ENCODE measurements around the gene DENND11.
"Not testable (repeated sequence)": the region's sequence is repeated elsewhere in the genome, so short reads cannot be mapped to it uniquely, and the experiment has no call there.

Gene DENND11

DNA sequence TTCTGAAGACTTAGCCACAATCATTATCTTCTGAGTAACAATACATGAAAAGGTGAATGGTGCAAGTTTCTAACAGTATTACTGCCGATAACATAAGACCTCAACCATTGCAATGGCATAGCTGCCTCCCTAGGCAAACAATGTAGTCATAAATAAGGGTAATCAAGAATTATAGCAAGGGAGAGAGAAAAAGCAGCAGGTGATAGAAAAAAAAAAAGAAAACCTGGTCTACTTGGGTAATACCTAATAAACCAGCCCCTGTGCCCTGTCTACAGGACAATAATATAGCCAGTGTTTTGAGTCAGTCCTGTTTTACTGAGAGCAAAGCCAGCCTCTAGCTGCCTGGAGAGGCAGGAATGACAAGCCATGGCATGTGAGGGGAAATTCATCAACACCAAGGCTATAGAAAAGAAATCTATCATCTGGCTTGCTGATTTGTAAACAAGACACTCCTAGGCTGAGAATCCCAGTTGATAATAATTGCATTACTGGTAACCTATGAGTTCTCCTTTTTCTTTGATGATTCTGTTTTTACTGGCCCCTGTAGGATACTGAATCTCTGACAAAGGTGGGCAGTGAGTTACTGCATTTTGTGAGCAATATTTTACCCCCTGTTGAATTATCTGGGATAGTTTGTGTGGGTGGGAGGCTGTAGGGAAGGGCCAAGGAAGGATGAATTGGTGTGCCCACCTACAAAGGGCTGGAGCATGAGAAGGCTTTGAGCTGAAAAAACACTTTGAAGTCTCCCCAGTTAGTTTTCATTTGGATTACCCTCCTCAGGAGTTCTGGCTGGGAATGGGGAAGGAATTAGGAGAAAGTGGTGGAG, 4.5 kb upstream of the DENND11 start:
- no peak for DNase-seq

DNA sequence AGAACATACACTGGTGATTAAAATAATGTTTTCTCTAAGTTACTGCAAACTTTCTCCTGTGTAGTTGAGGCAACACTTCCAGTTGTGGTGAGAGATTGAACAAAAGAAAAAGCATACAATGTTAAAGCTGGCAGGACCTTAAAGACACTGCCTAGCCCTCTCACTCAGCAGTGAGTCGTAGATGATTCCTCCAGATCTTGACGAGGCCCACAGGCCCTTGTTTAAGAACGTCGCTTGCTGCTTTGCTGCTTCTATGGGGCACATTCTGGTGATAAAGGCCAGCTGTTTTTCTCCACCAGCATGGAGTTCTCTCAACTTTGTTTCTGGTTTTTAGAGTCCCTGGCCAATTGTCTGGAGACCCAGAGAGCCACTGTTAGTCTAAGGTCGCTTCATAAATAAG, 2.8 kb upstream of the DENND11 start:
- no peak for DNase-seq

DNA sequence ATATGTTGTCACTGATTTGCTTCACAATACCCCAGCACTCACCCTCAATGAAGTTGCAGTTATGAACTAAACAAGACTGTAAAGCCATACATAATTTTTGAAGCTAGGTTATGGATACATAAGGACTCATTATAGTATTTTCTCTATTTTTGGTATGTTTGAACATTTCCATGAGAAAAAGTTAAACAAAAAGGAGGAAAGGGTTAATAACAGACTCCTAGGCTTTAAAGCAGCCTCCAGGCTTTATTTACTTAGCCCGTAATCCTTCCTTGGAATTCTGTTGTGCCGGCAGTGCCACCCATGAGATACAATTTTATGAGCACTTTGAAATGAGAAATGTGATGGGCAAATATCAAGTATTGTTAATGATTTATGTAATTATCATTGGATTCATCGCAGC, 2.1 kb upstream of the DENND11 start:
- DNase-seq, result no peak

DNA sequence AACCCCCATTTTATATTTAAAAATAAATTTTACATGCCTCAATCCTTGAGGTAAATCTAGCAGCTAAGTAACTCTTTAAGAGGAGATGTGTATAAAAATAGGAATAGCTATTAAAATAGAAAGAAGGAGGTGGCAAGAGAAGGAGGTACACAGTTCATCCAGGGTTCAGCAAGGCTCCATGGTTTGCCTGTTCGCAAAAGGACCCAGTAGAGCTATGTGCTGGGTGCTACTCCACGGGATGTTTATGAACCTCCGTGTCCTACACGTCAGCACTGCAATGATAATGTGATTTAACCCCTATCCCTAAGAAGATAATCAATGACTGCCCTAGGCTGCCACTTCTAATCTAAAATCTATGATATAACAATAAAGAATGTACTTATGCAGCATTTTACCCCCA, 926 bp upstream of the DENND11 start:
- DNase-seq, result no peak

DNA sequence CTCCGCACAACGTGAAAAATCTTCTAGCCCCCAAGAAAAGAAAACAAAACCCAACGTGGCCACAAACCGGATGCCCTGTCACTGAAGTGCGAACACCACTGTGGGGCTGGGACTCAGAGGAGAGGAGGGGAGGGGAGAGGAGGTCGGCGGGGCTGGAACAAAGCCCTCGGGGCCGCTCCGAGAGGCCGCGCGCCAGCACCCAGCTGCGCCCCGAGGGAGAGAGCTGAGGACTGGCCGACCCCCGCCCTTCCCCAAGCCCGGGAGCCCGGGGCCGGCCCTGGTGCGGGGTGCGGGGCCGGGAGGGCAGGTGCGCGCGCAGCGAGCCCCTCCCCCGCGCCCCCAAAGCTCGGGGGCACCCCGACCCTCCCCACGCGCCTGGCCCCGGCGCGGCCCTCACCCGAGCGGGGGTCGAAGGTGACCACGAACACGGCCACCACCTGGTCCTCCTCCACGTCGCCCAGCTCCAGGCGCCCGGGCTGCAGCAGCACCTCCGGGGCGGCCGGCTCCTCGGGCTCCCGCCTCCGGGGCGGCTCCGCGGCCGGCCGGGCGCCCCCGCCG, 398 bp downstream of the DENND11 start:
- peak; percentile 70 for DNase-seq

DNA sequence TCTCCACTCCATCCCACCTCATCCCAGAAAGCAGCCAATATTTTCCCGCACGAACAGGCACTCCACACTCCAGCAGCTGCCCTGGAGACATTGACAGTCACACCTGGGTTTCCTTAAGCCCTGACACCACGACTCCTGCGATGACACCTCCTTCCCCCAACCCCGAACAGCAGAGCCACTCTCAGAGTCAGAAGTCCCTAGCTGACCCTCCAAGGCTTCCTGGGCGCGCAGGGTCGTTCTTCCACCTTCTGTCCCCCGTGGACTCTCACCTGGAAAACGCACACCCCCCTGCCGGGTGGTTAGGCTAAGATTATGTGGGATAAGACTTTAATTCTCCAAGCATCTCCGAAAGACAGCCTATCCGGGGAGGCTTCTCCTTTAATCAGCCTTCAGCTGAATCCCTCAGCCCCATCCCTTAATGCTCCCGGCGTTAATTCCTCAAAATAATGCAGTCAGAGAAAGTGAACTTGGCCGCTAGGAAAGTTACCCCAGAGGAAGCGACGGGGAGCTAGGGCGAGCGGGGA, 1.1 kb downstream of the DENND11 start:
- peak; percentile 9 for DNase-seq

DNA sequence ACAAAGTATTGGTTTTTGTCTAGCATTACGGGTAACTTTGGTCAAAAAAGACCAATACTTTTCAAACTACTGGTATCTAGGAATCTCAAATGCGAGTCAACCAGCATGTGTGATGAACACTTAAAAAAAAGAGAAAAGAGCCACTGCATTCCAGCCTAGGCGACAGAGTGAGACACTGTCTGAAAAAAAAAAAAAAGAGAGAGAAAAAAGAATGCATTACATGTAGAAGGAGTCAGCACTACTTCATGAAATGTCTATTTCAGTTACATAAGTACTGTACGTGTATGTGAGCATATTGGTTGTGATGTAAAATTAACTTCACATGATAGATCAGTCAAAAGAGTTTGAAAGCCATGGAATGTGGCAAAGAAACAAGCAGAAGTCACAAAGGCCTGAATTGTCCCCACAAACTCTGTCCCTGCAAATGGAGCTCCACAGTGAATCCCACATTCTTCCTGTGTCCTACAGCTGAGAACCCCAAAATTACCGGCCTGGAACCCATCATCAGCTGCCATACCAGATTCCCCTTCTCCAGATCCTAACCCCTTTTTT, 1.6 kb downstream of the DENND11 start:
- no peak for DNase-seq

DNA sequence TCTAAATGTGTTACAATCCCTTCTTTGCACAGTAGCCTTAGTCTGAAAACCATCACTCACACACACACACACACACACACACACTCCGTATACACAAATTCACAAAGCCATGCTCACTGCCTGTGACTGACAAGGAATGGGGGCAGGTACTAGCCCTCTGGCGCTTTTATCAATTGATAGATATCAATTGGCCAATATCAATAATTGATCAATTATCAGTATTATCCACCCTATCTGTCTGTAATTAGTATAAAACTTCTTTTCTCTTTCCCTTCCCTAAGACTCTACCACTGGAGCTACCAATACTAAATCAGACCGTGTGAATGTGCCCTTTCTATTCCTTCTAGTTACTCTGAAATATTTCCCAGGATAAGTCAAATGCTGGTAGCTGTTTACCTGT, 2.1 kb downstream of the DENND11 start:
- DNase-seq, result no peak

DNA sequence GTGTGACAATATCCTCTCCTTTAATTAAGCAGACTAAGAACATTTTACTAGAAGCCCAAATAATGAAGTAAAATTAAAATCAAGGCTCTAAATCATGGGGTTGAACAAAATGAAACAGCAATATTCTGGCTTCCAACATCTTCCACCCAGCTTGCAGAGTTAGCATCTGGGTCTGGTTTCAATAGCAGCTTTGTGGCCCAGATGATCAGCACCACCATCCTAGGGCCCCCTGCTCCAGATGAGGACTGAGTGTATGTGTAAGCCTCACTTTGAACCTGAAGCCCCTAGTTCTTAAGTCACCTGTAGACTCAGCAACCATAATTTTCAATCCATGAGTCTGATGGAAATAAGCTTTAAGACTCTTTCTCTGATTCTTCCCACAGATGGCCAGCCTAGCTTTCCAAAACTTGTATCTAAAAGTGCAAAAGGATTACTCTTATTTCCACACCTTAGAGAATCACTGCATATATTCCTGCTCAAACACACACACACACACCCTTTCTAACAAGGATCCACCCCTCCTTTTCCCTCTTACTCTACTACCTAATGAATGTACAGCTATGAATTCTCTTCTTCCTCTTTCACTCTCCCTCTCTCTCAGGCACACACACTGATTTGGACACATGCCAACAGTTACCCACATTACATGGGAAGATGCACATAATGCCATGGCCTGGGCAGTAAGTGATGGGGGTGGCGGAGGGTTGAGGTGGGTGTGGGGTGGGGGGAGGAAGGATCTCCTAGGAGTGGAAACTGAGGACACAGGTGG, 3.5 kb downstream of the DENND11 start:
- no peak for DNase-seq

DNA sequence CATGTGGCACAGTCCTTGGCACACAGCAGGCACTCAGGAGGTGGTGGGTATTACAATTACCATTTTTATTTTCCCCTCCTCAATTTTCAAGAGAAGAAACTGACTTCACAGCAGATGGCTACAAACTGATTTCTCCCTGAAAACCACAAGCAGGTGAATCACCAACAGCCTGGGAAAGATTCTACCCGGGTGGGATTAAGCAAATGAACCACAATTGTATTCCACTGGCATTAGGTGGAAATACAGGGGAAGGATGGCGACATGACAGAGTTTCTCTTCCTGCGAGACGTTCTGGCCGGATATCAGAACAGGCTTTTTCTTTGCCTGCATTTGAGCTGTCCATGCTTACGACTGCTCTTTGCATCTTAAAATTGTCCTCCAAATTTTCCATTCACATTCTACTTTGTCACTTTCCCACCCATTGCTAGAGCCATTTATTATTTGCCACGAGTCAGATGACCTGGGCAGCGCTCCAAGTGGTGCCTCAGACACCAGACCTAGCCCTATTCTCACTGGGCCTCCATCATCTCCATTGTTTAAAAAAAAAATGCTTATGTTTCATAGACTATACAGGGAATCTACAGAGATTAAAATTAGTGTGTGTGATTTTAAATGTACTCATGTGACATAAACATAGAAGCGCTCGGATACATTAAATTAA, 4.6 kb downstream of the DENND11 start:
- DNase-seq, result no peak

DNA sequence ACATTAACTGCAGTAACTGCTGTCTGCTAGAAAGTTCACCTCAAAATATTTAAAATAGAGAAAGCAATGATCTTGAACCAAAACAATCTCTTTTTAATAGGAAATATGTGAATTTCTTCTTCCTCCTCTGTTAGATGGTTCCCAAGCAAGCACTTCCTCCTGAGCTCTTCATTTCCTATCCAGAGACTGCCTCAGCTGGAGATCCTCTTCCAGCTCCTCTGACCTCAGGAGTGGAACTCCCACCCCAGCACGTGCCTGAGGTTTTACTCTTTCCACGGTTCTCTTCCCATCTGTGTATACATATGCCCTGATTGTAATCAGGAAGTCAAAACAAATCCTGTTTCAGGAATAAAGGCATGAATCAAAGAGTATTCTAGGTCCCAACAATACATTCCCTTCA, 5.6 kb downstream of the DENND11 start:
- DNase-seq, result no peak

DNA sequence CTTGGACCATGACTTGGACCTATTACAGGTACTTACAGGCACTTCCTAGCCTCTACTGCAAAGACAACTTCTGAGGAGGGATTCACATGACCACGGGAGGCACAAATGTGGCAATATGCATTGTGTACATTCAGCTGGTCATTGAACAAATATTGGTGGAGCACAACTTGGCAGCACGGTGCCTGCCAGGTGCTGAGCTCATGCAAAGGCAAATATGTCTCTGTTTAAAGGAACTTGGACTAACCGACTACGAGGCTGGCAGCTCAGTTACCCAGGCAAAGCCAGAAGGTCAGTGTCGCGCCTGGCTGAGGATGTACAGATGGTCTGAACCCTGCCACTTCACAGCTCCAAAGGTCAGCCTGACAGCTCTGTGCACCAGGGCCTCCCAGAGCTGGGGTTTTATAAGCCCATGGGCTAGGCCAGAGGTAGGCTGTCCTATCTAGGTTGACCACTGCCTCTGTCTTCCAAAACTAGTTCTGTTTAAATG, 6.1 kb downstream of the DENND11 start:
- DNase-seq, result no peak

DNA sequence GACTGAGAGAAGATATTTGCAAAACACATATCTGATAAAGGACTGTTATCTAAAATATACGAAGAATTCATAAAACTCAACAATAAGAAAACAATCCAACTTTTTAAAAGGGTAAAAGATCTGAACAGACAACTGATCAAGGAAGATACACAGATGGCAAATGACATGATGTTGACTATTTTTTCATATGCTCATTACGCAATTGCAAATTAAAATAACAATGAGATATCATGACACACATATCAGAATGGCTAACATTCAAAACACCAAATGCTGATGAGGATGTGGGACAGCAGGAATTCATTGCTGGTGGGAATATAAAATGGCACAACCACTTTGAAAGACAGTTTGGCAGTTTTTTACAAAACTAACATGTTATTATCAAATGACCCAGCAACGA, 8.9 kb downstream of the DENND11 start:
- DNase-seq, result no peak

DNA sequence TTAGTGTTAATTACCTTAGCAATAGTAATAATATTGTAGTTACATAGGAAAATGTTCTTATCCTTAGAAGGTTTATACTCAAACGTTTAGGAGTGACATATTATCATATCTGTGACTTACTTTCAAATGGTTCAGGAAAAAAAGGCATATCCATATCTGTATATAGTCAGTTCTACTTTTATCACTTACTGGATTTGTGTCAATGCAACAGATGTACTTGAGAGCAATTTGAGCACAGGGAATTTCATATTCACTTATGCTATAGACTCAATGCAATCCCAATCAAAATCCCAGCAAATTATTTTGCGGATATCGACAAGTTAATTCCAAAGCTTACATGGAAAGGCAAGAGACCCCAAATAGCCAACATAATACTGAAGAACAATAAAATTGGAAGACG, 10.0 kb downstream of the DENND11 start:
- DNase-seq, result no peak

DNA sequence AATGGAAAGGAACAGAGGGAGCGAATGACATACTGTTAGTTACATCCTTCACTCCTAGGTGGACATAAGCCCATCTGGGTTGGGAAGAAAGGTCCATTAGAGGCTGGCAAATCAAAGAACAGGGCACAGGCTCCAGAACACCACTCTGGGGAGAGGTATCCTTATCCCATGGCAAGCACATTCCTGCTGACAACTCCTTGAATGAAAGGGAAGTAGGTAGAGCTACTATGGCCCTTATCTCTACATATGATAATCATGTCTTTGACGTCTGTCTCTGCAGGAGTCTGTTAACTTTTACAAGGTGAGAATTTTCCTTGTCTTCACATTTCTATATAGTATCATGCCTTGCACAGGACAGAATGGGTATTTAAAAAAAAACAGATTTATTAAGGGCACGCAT, 10.4 kb downstream of the DENND11 start:
- DNase-seq, result no peak

DNA sequence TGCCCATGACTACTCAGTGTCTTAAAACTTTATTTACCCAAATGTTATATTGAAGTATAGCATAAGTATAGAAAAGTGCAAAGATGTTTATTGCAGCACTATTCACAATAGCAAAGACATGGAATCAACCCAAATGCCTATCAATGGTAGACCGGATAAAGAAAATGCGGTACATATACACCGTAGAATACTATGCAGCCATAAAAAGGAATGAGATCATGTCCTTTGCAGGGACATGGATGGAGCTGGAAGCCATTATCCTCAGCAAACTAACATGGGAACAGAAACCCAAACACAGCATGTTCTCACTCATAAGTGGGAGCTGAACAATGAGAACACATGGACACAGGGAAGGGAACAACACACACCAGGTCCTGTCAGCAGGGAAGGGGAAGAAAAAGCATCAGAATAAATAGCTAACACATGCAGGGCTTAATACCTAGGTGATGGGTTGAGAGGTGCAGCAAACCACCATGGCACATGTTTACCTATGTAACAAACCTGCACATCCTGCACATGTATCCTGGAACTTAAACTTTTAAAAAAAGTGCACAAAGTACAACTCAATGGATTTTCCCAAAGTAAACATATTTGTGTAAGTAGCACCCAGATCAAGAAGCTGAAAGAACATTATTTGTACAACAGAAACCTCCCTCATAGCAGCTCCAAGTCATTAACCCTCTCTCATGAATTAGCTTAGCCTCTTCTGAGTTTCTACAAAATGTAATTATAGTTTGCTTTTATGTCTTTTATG, 12.7 kb downstream of the DENND11 start:
- not testable (repeated sequence) for DNase-seq

DNA sequence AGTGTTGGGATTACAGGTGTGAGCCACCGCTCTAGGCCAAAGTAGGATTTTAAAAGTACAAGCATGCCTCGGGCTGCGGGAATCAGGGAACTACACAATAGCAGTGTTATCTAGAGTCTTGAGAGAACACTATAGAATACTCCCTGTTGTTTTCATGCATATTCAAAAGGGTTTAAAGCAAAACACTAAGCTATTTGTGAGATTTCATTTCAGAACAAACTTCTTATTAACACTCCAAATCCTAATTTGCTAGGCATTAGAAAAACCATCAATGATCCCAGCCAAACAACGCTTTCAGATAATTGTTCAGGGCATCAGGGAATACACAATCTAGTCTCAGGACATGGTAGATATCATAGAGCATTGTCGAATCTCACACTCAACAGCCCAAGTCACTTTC, 13.9 kb downstream of the DENND11 start:
- no peak for DNase-seq

DNA sequence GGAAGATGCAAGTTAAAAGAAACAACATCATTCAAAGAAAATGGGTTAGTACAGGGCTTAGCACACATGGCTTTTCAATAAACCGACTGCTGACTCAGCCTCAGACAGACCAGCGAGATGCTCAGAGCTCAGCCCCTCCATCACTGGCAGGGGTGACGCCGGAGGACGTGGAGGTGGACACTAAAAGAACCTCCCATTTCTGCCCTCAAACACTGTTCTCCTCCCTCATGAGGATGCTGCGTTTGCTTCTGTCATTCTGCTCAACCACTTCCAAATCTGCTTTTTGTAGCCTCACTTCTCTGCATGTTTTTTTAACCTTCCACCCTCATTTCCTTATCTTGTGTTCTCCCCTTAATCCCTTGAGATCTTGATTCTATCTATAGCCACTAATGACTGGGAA, 15.3 kb downstream of the DENND11 start:
- DNase-seq, result no peak

DNA sequence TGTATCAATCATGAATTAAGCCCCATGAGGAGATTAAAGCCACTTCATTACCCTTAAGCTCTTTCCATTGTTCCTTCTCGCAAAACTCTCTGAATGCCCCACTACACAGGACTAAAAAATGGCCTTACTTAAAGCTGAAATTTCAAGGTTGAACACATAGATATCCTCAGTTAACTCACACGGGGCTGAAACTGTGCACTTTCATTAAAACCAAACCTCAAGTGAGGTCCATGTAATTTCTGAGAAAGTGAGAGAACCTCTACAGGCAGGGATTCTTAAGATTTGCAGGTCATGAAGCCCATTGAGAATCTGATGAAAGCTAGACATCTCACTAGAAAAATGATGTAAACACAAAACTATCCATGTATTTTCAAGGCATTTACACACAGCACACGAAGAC, 15.9 kb downstream of the DENND11 start:
- DNase-seq, result no peak

DNA sequence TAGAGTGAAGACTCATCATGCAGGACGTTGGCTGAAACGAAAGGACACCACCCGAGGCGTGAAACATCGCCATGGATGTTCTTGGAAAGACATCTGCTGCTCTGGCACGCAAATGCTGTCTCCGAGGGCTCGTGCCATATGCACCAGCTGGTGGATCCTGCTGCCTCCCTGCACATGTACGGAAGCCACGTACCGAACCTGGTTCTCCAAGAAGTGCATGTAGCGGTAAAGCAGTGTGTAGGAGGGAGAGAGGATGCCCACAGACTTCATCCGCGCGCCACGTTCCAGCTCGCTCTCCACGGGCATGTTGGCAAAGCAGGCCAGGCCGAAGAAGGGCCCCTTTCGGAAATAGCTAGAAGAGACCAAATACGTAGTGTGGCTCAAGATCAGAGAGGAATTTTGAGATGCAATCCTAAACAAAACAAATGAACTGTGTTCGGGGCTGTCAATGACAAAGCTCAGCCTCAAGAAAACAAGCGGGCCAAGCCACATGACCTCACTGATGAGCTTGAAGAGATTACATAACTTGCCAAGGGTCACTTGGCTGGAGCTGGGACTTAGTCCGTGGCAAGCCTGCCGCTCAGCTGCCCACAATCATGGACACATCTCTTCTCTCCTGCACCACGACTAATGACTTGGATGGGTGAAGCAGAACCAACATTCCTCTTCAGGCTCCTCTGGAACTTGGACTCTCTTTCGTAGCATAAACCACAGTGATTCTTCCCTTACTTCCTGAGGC, 16.5 kb downstream of the DENND11 start:
- DNase-seq, result no peak

DNA sequence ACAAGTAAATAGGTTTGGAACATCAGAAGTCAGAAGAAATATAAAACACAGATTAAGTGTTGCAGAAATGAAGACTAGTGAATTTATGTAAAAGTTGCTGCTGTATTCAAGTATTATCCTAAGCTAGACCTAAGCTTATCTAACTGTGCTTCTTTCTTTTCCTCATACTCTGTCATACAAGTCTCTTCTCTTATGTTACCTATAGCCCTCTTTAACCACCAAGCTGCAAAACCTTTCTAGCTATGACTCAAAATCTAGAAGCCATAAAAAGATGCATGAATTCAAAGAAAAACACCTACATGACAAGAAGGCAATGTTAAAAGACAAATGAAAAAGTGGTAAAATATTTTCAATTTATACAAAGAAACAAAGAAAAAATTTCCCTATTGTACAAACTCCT, 23.0 kb downstream of the DENND11 start:
- no peak for DNase-seq
